K562 (cell line): Measurements from ENCODE around the gene ING4. TPM values are rescaled to one million over a fixed set of nuclear protein-coding genes. Genes with fewer than 3 reads are reported as not detected.

Source experiments
- HNRNPH1 ChIP-seq: fragments of 200-400 bp; formaldehyde crosslinking; optimal IDR thresholded peaks from 2 replicates; pipeline ENCODE3; 2017; ENCODE audit warnings: low read depth, mild to moderate bottlenecking, low read length, moderate library complexity
- IRF2 ChIP-seq: sonication (generic); formaldehyde crosslinking; IDR thresholded peaks from 2 replicates; pipeline ENCODE4 v1.8.1; 2022; ENCODE audit warnings: mild to moderate bottlenecking, missing genetic modification reagents
- KLF10 ChIP-seq: fragments of 250-450 bp; sonication (Bioruptor Pico); IDR thresholded peaks from 2 replicates; pipeline ENCODE4 v1.6.1; 2021; ENCODE audit warnings: matching md5 sums
- MBD2 ChIP-seq: sonication (generic); IDR thresholded peaks from 2 replicates; pipeline ENCODE4 v1.6.1; 2016; ENCODE audit warnings: low read depth, borderline replicate concordance
- NR2C1 ChIP-seq, 2 experiments: fragments of 450-650 bp; IDR thresholded peaks; 2 replicates each; pipeline ENCODE4 v1.6.1; 2017; ENCODE audit warnings: mild to moderate bottlenecking in 2 of 2, antibody characterized with exemption in 1 of 2, inconsistent platforms in 1 of 2, missing compliant biosample characterization in 1 of 2, missing genetic modification characterization in 1 of 2
- PCBP1 ChIP-seq: fragments of 200-400 bp; formaldehyde crosslinking; IDR thresholded peaks from 2 replicates; pipeline ENCODE4 v1.6.1; 2018; ENCODE audit warnings: mild to moderate bottlenecking, low read depth, low read length; ENCODE audit not compliant: poor library complexity, severe bottlenecking
- SIN3A ChIP-seq, 2 experiments: fragments of 150-350 bp in 1 of 2; IDR thresholded peaks; 2 replicates each; pipeline ENCODE4 v1.6.1; 2011 to 2016; ENCODE audit warnings: borderline replicate concordance in 2 of 2, low read depth in 2 of 2, low read length in 2 of 2, mild to moderate bottlenecking in 2 of 2, moderate library complexity in 2 of 2; ENCODE audit not compliant: control insufficient read depth in 1 of 2
- TRIM24 ChIP-seq, 2 experiments: fragments of 450-650 bp; IDR thresholded peaks; 2 replicates each; pipeline ENCODE4 v1.6.1; 2016
- polyA plus RNA-seq, 8 experiments: library from polyadenylated mRNA; depleted of rRNA in 4 of 8; stranded (reverse) in 5 of 8; unstranded in 3 of 8; fragments of >200 nt; fragmentation: Nextera tagmentation in 2 of 8; fragmentation: Illumina TruSeq in 1 of 8; extraction: Ambion mirVana in 2 of 8; extraction: Trizol in 1 of 8; gene quantifications; 2 replicates each; pipeline versions ENCODE4 v1.2.1 to v1.2.3, GENCODE V29; 2011 to 2014; ENCODE audit warnings: inconsistent platforms in 1 of 8, missing spikeins in 1 of 8
- total RNA-seq, 7 experiments: library from RNA; depleted of rRNA in 6 of 7; stranded (reverse); fragments of >200 nt in 6 of 7; fragmentation: Illumina TruSeq in 2 of 7; extraction: Trizol in 2 of 7; gene quantifications; 2 replicates each; pipeline versions ENCODE4 v1.2.1 to v1.2.3, GENCODE V29; 2011 to 2021; ENCODE audit warnings: low replicate concordance in 1 of 7
- TF ChIP-seq, protein P1 (sequence below): fragments of 450-650 bp; IDR thresholded peaks from 2 replicates; pipeline ENCODE4 v1.6.1; 2016; ENCODE audit warnings: borderline replicate concordance
- TF ChIP-seq, protein P2 (sequence below): fragments of 450-650 bp; IDR thresholded peaks from 2 replicates; pipeline ENCODE4 v1.6.1; 2016; ENCODE audit warnings: mild to moderate bottlenecking, moderate library complexity
- TF ChIP-seq, protein P3 (sequence below), 2 experiments: IDR thresholded peaks; 2 replicates each; pipeline ENCODE4 v1.6.1; 2011; ENCODE audit warnings: borderline replicate concordance in 1 of 2, control low read depth in 1 of 2, low read depth in 1 of 2, low read length in 1 of 2, mild to moderate bottlenecking in 1 of 2, mixed read lengths in 1 of 2, moderate library complexity in 1 of 2; ENCODE audit not compliant: insufficient read depth in 1 of 2, insufficient read length in 1 of 2, poor library complexity in 1 of 2, severe bottlenecking in 1 of 2; ENCODE audit errors: extremely low read depth in 1 of 2

The ING4 gene
- total and polyA plus RNA-seq, 9 of the 15 experiments (the other 6 are each of a cell fraction or from before 2014, with no cell fraction given), result 6.6 to 30.2 (median 15.7) TPM

GRCh38 chr12:6626654-6627283 is 36.1 kb downstream of the ING4 start (continued):
- no peak for TF ChIP-seq PCBP1
- peak in 1 of 2 experiments; percentile 70; a peak in 1 of 4 replicates for TF ChIP-seq SIN3A (IDR thresholded peaks at IDR 0.05; ENCODE audit: borderline replicate concordance in 2 of 2, control insufficient read depth in 1 of 2, low read depth in 2 of 2, low read length in 2 of 2)
- TF ChIP-seq, protein P1, sequence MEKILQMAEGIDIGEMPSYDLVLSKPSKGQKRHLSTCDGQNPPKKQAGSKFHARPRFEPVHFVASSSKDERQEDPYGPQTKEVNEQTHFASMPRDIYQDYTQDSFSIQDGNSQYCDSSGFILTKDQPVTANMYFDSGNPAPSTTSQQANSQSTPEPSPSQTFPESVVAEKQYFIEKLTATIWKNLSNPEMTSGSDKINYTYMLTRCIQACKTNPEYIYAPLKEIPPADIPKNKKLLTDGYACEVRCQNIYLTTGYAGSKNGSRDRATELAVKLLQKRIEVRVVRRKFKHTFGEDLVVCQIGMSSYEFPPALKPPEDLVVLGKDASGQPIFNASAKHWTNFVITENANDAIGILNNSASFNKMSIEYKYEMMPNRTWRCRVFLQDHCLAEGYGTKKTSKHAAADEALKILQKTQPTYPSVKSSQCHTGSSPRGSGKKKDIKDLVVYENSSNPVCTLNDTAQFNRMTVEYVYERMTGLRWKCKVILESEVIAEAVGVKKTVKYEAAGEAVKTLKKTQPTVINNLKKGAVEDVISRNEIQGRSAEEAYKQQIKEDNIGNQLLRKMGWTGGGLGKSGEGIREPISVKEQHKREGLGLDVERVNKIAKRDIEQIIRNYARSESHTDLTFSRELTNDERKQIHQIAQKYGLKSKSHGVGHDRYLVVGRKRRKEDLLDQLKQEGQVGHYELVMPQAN, result no peak
- TF ChIP-seq MBD2, result peak; percentile 49; the same call in 1 of the 2 replicates
- 0 out of 4 replicates have a peak, but pooled peaks of 1 of the 2 experiments have one; percentile 30 for TF ChIP-seq TRIM24 (IDR thresholded peaks at IDR 0.05)
- no peak for TF ChIP-seq HNRNPH1
- TF ChIP-seq NR2C1 (IDR thresholded peaks at IDR 0.05), result no peak
- TF ChIP-seq NR2C1 (tag; IDR thresholded peaks at IDR 0.05), result no peak
- no peak for TF ChIP-seq KLF10
- TF ChIP-seq, protein P2, sequence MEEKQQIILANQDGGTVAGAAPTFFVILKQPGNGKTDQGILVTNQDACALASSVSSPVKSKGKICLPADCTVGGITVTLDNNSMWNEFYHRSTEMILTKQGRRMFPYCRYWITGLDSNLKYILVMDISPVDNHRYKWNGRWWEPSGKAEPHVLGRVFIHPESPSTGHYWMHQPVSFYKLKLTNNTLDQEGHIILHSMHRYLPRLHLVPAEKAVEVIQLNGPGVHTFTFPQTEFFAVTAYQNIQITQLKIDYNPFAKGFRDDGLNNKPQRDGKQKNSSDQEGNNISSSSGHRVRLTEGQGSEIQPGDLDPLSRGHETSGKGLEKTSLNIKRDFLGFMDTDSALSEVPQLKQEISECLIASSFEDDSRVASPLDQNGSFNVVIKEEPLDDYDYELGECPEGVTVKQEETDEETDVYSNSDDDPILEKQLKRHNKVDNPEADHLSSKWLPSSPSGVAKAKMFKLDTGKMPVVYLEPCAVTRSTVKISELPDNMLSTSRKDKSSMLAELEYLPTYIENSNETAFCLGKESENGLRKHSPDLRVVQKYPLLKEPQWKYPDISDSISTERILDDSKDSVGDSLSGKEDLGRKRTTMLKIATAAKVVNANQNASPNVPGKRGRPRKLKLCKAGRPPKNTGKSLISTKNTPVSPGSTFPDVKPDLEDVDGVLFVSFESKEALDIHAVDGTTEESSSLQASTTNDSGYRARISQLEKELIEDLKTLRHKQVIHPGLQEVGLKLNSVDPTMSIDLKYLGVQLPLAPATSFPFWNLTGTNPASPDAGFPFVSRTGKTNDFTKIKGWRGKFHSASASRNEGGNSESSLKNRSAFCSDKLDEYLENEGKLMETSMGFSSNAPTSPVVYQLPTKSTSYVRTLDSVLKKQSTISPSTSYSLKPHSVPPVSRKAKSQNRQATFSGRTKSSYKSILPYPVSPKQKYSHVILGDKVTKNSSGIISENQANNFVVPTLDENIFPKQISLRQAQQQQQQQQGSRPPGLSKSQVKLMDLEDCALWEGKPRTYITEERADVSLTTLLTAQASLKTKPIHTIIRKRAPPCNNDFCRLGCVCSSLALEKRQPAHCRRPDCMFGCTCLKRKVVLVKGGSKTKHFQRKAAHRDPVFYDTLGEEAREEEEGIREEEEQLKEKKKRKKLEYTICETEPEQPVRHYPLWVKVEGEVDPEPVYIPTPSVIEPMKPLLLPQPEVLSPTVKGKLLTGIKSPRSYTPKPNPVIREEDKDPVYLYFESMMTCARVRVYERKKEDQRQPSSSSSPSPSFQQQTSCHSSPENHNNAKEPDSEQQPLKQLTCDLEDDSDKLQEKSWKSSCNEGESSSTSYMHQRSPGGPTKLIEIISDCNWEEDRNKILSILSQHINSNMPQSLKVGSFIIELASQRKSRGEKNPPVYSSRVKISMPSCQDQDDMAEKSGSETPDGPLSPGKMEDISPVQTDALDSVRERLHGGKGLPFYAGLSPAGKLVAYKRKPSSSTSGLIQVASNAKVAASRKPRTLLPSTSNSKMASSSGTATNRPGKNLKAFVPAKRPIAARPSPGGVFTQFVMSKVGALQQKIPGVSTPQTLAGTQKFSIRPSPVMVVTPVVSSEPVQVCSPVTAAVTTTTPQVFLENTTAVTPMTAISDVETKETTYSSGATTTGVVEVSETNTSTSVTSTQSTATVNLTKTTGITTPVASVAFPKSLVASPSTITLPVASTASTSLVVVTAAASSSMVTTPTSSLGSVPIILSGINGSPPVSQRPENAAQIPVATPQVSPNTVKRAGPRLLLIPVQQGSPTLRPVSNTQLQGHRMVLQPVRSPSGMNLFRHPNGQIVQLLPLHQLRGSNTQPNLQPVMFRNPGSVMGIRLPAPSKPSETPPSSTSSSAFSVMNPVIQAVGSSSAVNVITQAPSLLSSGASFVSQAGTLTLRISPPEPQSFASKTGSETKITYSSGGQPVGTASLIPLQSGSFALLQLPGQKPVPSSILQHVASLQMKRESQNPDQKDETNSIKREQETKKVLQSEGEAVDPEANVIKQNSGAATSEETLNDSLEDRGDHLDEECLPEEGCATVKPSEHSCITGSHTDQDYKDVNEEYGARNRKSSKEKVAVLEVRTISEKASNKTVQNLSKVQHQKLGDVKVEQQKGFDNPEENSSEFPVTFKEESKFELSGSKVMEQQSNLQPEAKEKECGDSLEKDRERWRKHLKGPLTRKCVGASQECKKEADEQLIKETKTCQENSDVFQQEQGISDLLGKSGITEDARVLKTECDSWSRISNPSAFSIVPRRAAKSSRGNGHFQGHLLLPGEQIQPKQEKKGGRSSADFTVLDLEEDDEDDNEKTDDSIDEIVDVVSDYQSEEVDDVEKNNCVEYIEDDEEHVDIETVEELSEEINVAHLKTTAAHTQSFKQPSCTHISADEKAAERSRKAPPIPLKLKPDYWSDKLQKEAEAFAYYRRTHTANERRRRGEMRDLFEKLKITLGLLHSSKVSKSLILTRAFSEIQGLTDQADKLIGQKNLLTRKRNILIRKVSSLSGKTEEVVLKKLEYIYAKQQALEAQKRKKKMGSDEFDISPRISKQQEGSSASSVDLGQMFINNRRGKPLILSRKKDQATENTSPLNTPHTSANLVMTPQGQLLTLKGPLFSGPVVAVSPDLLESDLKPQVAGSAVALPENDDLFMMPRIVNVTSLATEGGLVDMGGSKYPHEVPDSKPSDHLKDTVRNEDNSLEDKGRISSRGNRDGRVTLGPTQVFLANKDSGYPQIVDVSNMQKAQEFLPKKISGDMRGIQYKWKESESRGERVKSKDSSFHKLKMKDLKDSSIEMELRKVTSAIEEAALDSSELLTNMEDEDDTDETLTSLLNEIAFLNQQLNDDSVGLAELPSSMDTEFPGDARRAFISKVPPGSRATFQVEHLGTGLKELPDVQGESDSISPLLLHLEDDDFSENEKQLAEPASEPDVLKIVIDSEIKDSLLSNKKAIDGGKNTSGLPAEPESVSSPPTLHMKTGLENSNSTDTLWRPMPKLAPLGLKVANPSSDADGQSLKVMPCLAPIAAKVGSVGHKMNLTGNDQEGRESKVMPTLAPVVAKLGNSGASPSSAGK, result no peak
- no peak for TF ChIP-seq IRF2 (CRISPR knock-in tag)
- TF ChIP-seq, protein P3, sequence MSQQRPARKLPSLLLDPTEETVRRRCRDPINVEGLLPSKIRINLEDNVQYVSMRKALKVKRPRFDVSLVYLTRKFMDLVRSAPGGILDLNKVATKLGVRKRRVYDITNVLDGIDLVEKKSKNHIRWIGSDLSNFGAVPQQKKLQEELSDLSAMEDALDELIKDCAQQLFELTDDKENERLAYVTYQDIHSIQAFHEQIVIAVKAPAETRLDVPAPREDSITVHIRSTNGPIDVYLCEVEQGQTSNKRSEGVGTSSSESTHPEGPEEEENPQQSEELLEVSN (IDR thresholded peaks at IDR 0.05; ENCODE audit: borderline replicate concordance in 1 of 2, extremely low read depth in 1 of 2, insufficient read depth in 1 of 2, insufficient read length in 1 of 2, low read depth in 1 of 2, low read length in 1 of 2, poor library complexity in 1 of 2, severe bottlenecking in 1 of 2), result no peak
